ENCODE measurements around the gene CNP.

DNA sequence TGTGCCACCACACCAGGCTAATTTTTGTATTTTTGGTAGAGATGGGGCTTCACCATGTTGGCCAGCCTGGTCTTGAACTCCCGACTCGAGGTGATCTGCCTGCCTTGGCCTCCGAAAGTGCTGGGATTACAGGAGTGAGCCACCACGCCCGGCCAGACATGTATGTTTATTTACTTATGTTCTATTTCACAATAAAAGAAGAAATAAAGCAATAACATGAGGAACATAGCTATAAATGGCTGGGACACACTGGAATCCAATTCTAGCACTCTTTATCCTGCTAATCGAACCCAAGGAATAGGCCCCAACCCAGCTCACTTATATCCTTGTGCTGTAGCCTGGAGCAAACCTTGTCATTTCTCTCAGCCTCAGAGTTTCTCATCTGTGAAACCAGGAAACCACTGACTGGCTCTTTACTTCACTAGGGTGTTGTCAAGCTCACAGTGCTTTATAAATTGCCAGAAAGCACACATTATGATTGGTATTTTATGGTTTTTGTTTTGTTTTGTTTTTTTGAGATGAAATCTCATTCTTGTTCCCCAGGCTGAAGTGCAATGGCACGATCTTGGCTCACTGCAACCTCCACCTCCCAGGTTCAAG, 40.5 kb upstream of the CNP start:
- no peak for TF ChIP-seq POLR2A (IDR thresholded peaks at IDR 0.05; ENCODE audit: low read depth, low read length)
- TF ChIP-seq PAX5 (IDR thresholded peaks at IDR 0.05; ENCODE audit: insufficient read depth, low read length, severe bottlenecking): no peak
- TF ChIP-seq SPI1 (IDR thresholded peaks at IDR 0.05; ENCODE audit: low read depth, low read length): no peak
- no peak for TF ChIP-seq POLR2AphosphoS5 (IDR thresholded peaks at IDR 0.05; ENCODE audit: low read depth, low read length)
- TF ChIP-seq TAF1 (IDR thresholded peaks at IDR 0.05; ENCODE audit: low read depth, low read length): no peak
- TF ChIP-seq POU2F2 (IDR thresholded peaks at IDR 0.05; ENCODE audit: low read depth, low read length): no peak
